ENCODE results near the gene BMPR1B.

Gene BMPR1B

DNA sequence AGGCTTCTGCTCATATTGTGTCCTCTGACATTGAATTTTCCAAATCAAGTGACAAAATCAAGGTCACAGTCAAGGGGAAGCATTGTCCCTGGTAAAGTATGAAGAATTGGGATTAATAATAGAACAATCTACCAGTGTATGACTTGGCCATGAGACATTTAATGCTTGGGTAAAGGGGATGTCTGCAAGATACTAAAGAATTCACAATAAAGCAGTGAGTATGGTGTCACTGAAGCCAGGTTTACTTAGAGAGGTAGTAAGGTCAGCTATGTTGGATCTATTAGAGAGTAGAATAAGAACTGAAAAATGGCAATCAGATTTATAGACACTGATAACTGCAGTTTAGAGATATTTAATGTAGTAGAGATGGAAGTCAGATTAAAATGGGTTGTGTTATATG, 349.2 kb downstream of the BMPR1B start:
- Histone ChIP-seq H3K4me3 (ENCODE audit: severe bottlenecking) (no peak overlapping the region), H3K27ac (ENCODE audit: poor library complexity, severe bottlenecking) (peak overlapping the region; percentile 42), H3K36me3 (ENCODE audit: low read depth) (no peaks in the 10 kb centered on the region), H3K9me3 (ENCODE audit: severe bottlenecking) (no peaks in the 10 kb centered on the region), H3K27me3 (ENCODE audit: insufficient read depth, poor library complexity, severe bottlenecking) (no peaks in the 10 kb centered on the region), H3K4me1 (ENCODE audit: insufficient read depth, poor library complexity, severe bottlenecking) (peaks cover 27% of the 10 kb centered on the region)
- no peak for DNase-seq (ENCODE audit: low spot score)
- ATAC-seq (ENCODE audit: low read depth): peak; percentile 30; the same call in 1 of the 3 replicates
- TF ChIP-seq, protein P1, sequence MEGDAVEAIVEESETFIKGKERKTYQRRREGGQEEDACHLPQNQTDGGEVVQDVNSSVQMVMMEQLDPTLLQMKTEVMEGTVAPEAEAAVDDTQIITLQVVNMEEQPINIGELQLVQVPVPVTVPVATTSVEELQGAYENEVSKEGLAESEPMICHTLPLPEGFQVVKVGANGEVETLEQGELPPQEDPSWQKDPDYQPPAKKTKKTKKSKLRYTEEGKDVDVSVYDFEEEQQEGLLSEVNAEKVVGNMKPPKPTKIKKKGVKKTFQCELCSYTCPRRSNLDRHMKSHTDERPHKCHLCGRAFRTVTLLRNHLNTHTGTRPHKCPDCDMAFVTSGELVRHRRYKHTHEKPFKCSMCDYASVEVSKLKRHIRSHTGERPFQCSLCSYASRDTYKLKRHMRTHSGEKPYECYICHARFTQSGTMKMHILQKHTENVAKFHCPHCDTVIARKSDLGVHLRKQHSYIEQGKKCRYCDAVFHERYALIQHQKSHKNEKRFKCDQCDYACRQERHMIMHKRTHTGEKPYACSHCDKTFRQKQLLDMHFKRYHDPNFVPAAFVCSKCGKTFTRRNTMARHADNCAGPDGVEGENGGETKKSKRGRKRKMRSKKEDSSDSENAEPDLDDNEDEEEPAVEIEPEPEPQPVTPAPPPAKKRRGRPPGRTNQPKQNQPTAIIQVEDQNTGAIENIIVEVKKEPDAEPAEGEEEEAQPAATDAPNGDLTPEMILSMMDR (IDR thresholded peaks at IDR 0.05; ENCODE audit: poor library complexity, severe bottlenecking): no peak

DNA sequence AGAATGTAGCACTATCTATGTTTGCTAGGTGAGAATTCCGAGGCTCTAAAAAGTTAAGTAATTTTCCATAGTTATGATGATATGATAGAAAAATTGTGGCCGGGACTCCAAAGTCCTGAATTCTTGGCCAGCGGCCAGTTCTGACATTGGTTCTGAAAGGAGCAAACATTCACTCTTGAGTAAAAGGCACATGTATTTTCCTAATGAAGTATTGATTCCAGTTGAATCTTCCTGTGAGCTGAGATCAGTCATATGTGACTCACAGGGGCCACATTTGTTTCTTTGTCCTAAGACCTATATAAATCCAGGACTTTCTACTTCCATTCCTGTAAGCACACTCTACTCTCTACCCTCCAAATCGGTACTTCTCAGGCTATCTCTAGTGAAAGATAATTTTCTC, 349.9 kb downstream of the BMPR1B start:
- peak; percentile 58 for DNase-seq (ENCODE audit: low spot score)
- peak; percentile 84 for ATAC-seq (ENCODE audit: low read depth)
- Histone ChIP-seq H3K27ac (ENCODE audit: poor library complexity, severe bottlenecking) (peak overlapping the region; percentile 42), H3K27me3 (ENCODE audit: insufficient read depth, poor library complexity, severe bottlenecking) (no peaks in the 10 kb centered on the region), H3K9me3 (ENCODE audit: severe bottlenecking) (no peaks in the 10 kb centered on the region), H3K4me3 (ENCODE audit: severe bottlenecking) (no peak overlapping the region), H3K36me3 (ENCODE audit: low read depth) (no peaks in the 10 kb centered on the region), H3K4me1 (ENCODE audit: insufficient read depth, poor library complexity, severe bottlenecking) (peaks cover 27% of the 10 kb centered on the region)
- TF ChIP-seq, protein P1 (IDR thresholded peaks at IDR 0.05; ENCODE audit: poor library complexity, severe bottlenecking): no peak

DNA sequence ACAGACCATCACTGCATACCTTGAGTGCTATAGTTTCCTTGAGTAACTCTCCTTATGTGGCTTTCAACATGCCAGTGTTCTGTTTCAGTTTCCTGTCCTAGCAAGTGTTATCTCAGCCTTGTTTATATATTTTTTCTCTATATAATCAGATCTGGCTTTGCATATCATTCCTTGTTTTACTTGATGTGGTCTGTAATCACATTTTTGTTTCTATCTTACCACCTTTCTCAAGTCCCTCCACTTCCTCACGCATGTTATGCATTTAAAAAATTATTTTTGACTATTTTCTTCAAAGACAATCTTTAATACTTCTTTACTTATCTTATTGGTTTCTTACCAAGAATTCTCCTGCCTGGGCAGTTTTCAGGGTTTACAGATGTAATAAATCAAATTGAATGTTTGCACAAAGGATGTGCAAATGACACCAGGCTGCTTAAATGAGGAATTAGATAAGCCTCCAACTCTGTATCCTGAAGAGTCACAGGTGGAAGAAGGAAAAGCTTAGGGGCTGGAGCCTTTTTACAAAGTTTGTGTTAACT, 351.2 kb downstream of the BMPR1B start:
- DNase-seq (ENCODE audit: low spot score) (no peak), ATAC-seq (ENCODE audit: low read depth) (peak; percentile 50; the same call in 1 of the 3 replicates)
- Histone ChIP-seq H3K27me3 (ENCODE audit: insufficient read depth, poor library complexity, severe bottlenecking) (no peaks in the 10 kb centered on the region), H3K36me3 (ENCODE audit: low read depth) (no peaks in the 10 kb centered on the region), H3K9me3 (ENCODE audit: severe bottlenecking) (no peaks in the 10 kb centered on the region), H3K27ac (ENCODE audit: poor library complexity, severe bottlenecking) (peak overlapping the region; percentile 42), H3K4me3 (ENCODE audit: severe bottlenecking) (no peak overlapping the region), H3K4me1 (ENCODE audit: insufficient read depth, poor library complexity, severe bottlenecking) (peaks cover 27% of the 10 kb centered on the region)
- TF ChIP-seq, protein P1 (IDR thresholded peaks at IDR 0.05; ENCODE audit: poor library complexity, severe bottlenecking): no peak

DNA sequence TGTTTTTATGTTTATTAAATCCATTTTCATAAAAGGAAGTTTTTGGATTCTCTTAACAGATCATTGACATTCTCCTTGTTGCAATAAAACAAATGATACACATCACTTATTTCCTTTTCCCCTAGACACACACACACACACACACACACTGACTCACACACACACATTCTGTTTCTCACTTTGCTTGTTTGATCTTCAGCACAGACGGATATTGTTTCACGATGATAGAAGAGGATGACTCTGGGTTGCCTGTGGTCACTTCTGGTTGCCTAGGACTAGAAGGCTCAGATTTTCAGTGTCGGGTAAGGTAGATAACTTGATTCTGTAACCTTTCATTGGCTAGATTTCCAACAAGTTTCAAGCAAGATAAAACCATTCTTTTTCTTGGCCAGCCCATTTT, 356.8 kb downstream of the BMPR1B start:
- no peak overlapping the region for H3K4me3 ChIP-seq (ENCODE audit: severe bottlenecking)
- no peaks in the 10 kb centered on the region for H3K36me3 ChIP-seq (ENCODE audit: low read depth)
- no peaks in the 10 kb centered on the region for H3K9me3 ChIP-seq (ENCODE audit: severe bottlenecking)
- no peaks in the 10 kb centered on the region for H3K27me3 ChIP-seq (ENCODE audit: insufficient read depth, poor library complexity, severe bottlenecking)
- ATAC-seq (ENCODE audit: low read depth) (no peak), DNase-seq (ENCODE audit: low spot score) (no peak)
- TF ChIP-seq, protein P1 (IDR thresholded peaks at IDR 0.05; ENCODE audit: poor library complexity, severe bottlenecking): no peak
- no peaks in the 10 kb centered on the region for H3K4me1 ChIP-seq (ENCODE audit: insufficient read depth, poor library complexity, severe bottlenecking)
- H3K27ac ChIP-seq (ENCODE audit: poor library complexity, severe bottlenecking): no peak overlapping the region

DNA sequence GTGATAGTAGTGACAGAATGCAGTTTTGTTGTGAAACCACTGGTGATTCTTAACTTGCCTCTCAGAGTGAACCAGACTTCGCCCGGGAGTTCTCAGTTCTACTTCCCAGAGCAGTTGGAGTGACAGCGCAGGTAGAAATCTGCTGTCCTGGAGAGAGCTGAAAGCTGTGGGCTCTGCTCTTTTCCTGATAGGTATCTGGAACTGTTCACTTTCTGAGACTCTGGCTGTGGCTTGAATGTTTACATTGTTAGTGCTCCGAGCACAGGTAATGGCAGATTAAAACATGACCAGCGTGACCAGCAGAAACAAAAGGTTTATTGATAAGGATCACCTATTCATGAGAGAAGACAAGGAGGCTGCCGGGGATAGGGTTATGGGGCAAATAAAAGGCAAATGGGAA, 360.7 kb downstream of the BMPR1B start:
- Histone ChIP-seq H3K9me3 (ENCODE audit: severe bottlenecking) (no peaks in the 10 kb centered on the region), H3K4me1 (ENCODE audit: insufficient read depth, poor library complexity, severe bottlenecking) (no peaks in the 10 kb centered on the region), H3K27ac (ENCODE audit: poor library complexity, severe bottlenecking) (no peak overlapping the region), H3K36me3 (ENCODE audit: low read depth) (no peaks in the 10 kb centered on the region), H3K4me3 (ENCODE audit: severe bottlenecking) (no peak overlapping the region), H3K27me3 (ENCODE audit: insufficient read depth, poor library complexity, severe bottlenecking) (no peaks in the 10 kb centered on the region)
- TF ChIP-seq, protein P1 (IDR thresholded peaks at IDR 0.05; ENCODE audit: poor library complexity, severe bottlenecking): no peak
- DNase-seq (ENCODE audit: low spot score) (no peak), ATAC-seq (ENCODE audit: low read depth) (no peak)
